Ovary (tissue), 9 donors: ENCODE data around the gene ALOX12. TPM values are rescaled to one million over a fixed set of nuclear protein-coding genes. Genes with fewer than 3 reads are reported as not detected.
A peak's percentile ranks its signal among the peaks of the same experiment; 100 is the strongest.
"Not testable (repeated sequence)": the region's sequence is repeated elsewhere in the genome, so short reads cannot be mapped to it uniquely, and the experiment has no call there.

Experiments used
- DNase-seq, 5 donors: peaks; one replicate each; pipeline ENCODE4 v3.0.0-alpha.2; 2019 to 2020
- H3K27ac ChIP-seq, 2 donors: fragments of 200-600 bp; one replicate each; pipeline versions ENCODE4 v1.5.1 to v1.8.0; 2019 to 2022
- H3K27me3 ChIP-seq: fragments of 200-600 bp; one replicate; pipeline ENCODE4 v1.8.0; 2022
- H3K36me3 ChIP-seq: fragments of 200-600 bp; sonication (generic); one replicate; pipeline ENCODE4 v1.5.1; 2019
- H3K4me1 ChIP-seq: one replicate; pipeline ENCODE4 v1.8.1; 2013; ENCODE audit warnings: mild to moderate bottlenecking, moderate library complexity; ENCODE audit not compliant: insufficient read depth
- H3K4me3 ChIP-seq: fragments of 200-600 bp; sonication (generic); one replicate; pipeline ENCODE4 v1.5.1; 2017
- H3K9me3 ChIP-seq, 2 donors: fragments of 200-600 bp in 1 of 2; sonication (generic) in 1 of 2; one replicate each; pipeline versions ENCODE4 v1.5.1 to v1.8.1; 2013 to 2019; ENCODE audit warnings: mild to moderate bottlenecking in 1 of 2, moderate library complexity in 1 of 2
- CTCF ChIP-seq, 3 donors: fragments of 450-650 bp in 2 of 3; fragments of 200-600 bp in 1 of 3; IDR thresholded peaks; one replicate each; pipeline versions ENCODE4 v1.5.1 to v1.8.0; 2016 to 2022; ENCODE audit warnings: antibody characterized with exemption in 3 of 3, mild to moderate bottlenecking in 1 of 3
- EP300 ChIP-seq: sonication (generic); formaldehyde crosslinking; IDR thresholded peaks from one replicate; pipeline ENCODE4 v1.6.1; 2017; ENCODE audit warnings: antibody characterized with exemption
- POLR2A ChIP-seq: fragments of 450-650 bp; IDR thresholded peaks from one replicate; pipeline ENCODE4 v1.6.1; 2017; ENCODE audit warnings: antibody characterized with exemption, mild to moderate bottlenecking, moderate library complexity
- WGBS, 3 donors: extraction: QIAGEN DNeasy Blood & Tissue Kit in 1 of 3; methylation state at CpG; one replicate each; pipeline versions ENCODE4 v1.1.5 to v1.1.7; 2013 to 2017; 5-methylcytosine and 5-hydroxymethylcytosine counted together
- intact Hi-C, 4 donors: fragments of 100-400 bp; cut with DNase I; formaldehyde crosslinking; loops; one replicate each; pipeline versions ENCODE4 v1.11.0 to v1.15.1; 2022 to 2023
- polyA plus RNA-seq, 2 donors: library from polyadenylated mRNA; stranded (reverse); fragments of 200-250 nt in 1 of 2; fragments of 350-450 nt in 1 of 2; fragmentation: Illumina TruSeq in 1 of 2; extraction: RNeasy Lipid Tissue Mini Kit (QIAGEN cat#74804) in 1 of 2; gene quantifications; one replicate each; pipeline ENCODE4 v1.2.3, GENCODE V29; 2013 to 2014
- total RNA-seq, 7 donors: library from RNA; depleted of rRNA in 2 of 7; stranded (reverse); fragments of >200 nt in 2 of 7; fragmentation: NEBNext Ultra II Directional in 3 of 7; extraction: Animal tissue kit (Norgen Biotek cat#: 25700) in 3 of 7; gene quantifications; one replicate each; pipeline versions ENCODE4 v1.1.0 to v1.2.4, GENCODE V29; 2016 to 2023
- donor health status: DM: no; HTN: no; CAD: no; lungs with moderate emphysema.
- donor health status: DM: no; HTN: no; CAD: no.
- donor health status: Bipolar disorder and iron deficiency.
- donor health status: DM: yes; HTN: yes; CAD: no.
- donor health status: DM: no; HTN: no; CAD: no.
- donor health status: DM: yes; HTN: yes; CAD: no.

ALOX12 gene
- total and polyA plus RNA-seq, 9 donors, result 0.05 to 0.74 (median 0.56) TPM; not detected in 5

- peak in 1 of 5 donors; percentile 53 for DNase-seq
- H3K4me3 ChIP-seq, result no peak overlapping the region
- no peak for TF ChIP-seq POLR2A
- TF ChIP-seq CTCF (IDR thresholded peaks at IDR 0.05), result peak; percentile 50 to 84 (median 81)
- no peak for TF ChIP-seq EP300
- H3K4me1 ChIP-seq, result peaks cover 17% of the 10 kb centered on the region
- 20 to 32% (median 29%) methylated on average over 5 of the region's 5 CpGs for WGBS, 3 donors
- no peaks in the 10 kb centered on the region for H3K9me3 ChIP-seq
- no peaks in the 10 kb centered on the region for H3K36me3 ChIP-seq
- H3K27ac ChIP-seq, result no peak overlapping the region
- intact Hi-C loops, result loop anchor here in 3 of 4 donors (2.0 to 10.0 kb wide), 4 partner anchors 91 to 251 kb away; partner anchors contain the start of gene ASGR1 (in 1 of the 3)
- H3K27me3 ChIP-seq, result peaks cover 4% of the 10 kb centered on the region
Observed at GRCh38 chr17:7045492-7046126, 49.8 kb downstream of the ALOX12 start.

GRCh38 chr17:7046127-7046724 is 50.4 kb downstream of the ALOX12 start:
- peaks cover 4% of the 10 kb centered on the region for H3K27me3 ChIP-seq
- DNase-seq, result peak in 3 of 5 donors; percentile 31 to 60 (median 34)
- H3K27ac ChIP-seq, result no peak overlapping the region
- H3K4me1 ChIP-seq, result peaks cover 17% of the 10 kb centered on the region
- intact Hi-C loops, result loop anchor here in 2 of 4 donors (5.0 to 10.0 kb wide), 2 partner anchors 91 to 129 kb away; partner anchors contain the start of gene ASGR1 (in 1 of the 2)
- peak overlapping the region; percentile 29 for H3K4me3 ChIP-seq
- H3K9me3 ChIP-seq, result no peaks in the 10 kb centered on the region
- 15 to 16% (median 15%) methylated on average over 15 of the region's 15 CpGs for WGBS, 3 donors
- no peaks in the 10 kb centered on the region for H3K36me3 ChIP-seq
- TF ChIP-seq EP300 (no peak), POLR2A (no peak), CTCF (IDR thresholded peaks at IDR 0.05) (no peak)

GRCh38 chr17:7046725-7047397 is 51.0 kb downstream of the ALOX12 start:
- not testable (repeated sequence) for H3K27me3 ChIP-seq, H3K27ac ChIP-seq, H3K36me3 ChIP-seq, H3K9me3 ChIP-seq
- peaks cover 17% of the 10 kb centered on the region for H3K4me1 ChIP-seq
- DNase-seq, result peak in 3 of 5 donors; percentile 45 to 78 (median 59)
- intact Hi-C loops, result loop anchor here in 2 of 4 donors (5.0 to 10.0 kb wide), 2 partner anchors 90 to 128 kb away; partner anchors contain the start of gene ASGR1 (in 1 of the 2)
- peak overlapping the region; percentile 29 for H3K4me3 ChIP-seq
- WGBS, 3 donors, result 4 to 6% (median 6%) methylated on average over 26 of the region's 26 CpGs

- peaks cover 10% of the 10 kb centered on the region for H3K4me1 ChIP-seq
- DNase-seq, result no peak
- TF ChIP-seq EP300 (no peak), CTCF (IDR thresholded peaks at IDR 0.05) (no peak), POLR2A (no peak)
- H3K27ac ChIP-seq, result no peak overlapping the region
- H3K36me3 ChIP-seq, result no peaks in the 10 kb centered on the region
- no peak overlapping the region for H3K4me3 ChIP-seq
- intact Hi-C loops, result loop anchor here in 2 of 4 donors (5.0 to 10.0 kb wide), 2 partner anchors 90 to 127 kb away; partner anchors contain the start of gene ASGR1 (in 1 of the 2)
- WGBS, 3 donors, result 65 to 77% (median 71%) methylated on average over 6 of the region's 6 CpGs
- H3K27me3 ChIP-seq, result peaks cover 4% of the 10 kb centered on the region
- no peaks in the 10 kb centered on the region for H3K9me3 ChIP-seq
Observed at GRCh38 chr17:7047566-7047965, 51.7 kb downstream of the ALOX12 start.
